ENCODE data around the gene TRMU. TPM values are rescaled to one million over a fixed set of nuclear protein-coding genes. Genes with fewer than 3 reads are reported as not detected.

Gene TRMU
- total and polyA plus RNA-seq, 2 of the 8 experiments (the other 6 are each of a cell fraction or from before 2014, with no cell fraction given), result 43.4 to 70.6 TPM

DNA sequence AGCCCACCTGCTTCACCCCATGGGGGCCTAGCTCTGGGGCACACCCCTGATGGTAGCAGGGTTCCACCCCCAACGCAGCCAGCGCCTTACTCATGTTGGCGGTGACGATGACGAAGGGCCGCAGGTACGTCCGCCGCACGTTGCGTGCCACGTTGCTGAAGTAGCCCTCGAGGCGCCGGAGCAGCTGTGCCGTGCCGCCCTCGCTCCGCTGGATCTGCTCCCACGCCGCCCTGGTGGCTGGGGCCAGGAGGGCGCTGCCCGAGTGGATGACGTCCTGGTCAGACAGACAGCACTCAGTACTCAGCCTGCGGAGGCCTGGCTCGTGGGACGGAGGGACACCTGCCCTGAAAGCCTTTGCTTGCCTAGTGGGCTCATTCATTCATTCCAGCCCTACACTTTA lies 50.8 kb downstream of the TRMU start:
- no peaks in the 10 kb centered on the region for H3K9me3 ChIP-seq (ENCODE audit: insufficient read depth in 2 of 2, low read depth in 1 of 2, low read length in 1 of 2)
- no peak overlapping the region for H2AFZ ChIP-seq (ENCODE audit: low read length)
- H2BK5ac ChIP-seq (ENCODE audit: low read depth, low read length), result no peak overlapping the region
- no peaks in the 10 kb centered on the region for H3K79me1 ChIP-seq (ENCODE audit: low read depth, low read length)
- H3K4ac ChIP-seq (replicated peaks; ENCODE audit: insufficient read length, low read depth, low read length), result no peak overlapping the region
- H3K23ac ChIP-seq (ENCODE audit: insufficient read length), result no peak overlapping the region
- H3K23me2 ChIP-seq (ENCODE audit: low read depth, low read length), result no peaks in the 10 kb centered on the region
- H2AK5ac ChIP-seq (ENCODE audit: low read depth, low read length), result no peak overlapping the region
- DNase-seq (ENCODE audit: low read depth in 1 of 2, low spot score in 2 of 2) (no peak), FAIRE-seq (no peak)
- no peak overlapping the region for H4K8ac ChIP-seq (ENCODE audit: extremely low read depth, insufficient read depth, low read length)
- POLR2A ChIA-PET (ENCODE audit: partially characterized antibody), result no interaction called here
- H3K4me3 ChIP-seq (ENCODE audit: extremely low read depth in 1 of 4, insufficient read depth in 2 of 4, low read depth in 3 of 4, low read length in 4 of 4), result no peak overlapping the region
- H3K4me1 ChIP-seq (replicated peaks in 1 of 4; ENCODE audit: control insufficient read depth in 3 of 4, insufficient read depth in 4 of 4, low read length in 3 of 4), result peaks cover 0 to 2% (median under 1%) of the 10 kb centered on the region in 4 experiments; a peak in 2 of 7 replicates
- H2BK120ac ChIP-seq (replicated peaks; ENCODE audit: low read depth, low read length), result no peak overlapping the region
- H3K9ac ChIP-seq (replicated peaks in 1 of 4; ENCODE audit: extremely low read depth in 1 of 4, low read depth in 3 of 4, low read length in 3 of 4), result no peak overlapping the region
- H2BK20ac ChIP-seq (ENCODE audit: low read length), result no peak overlapping the region
- H3K56ac ChIP-seq (replicated peaks; ENCODE audit: insufficient read length, low read depth, low read length), result no peak overlapping the region
- no peak overlapping the region for H3K18ac ChIP-seq (ENCODE audit: extremely low read depth, low read length)
- 0 out of 8 replicates have a peak, but pooled peaks cover 0 to 2% (median 0%) of the 10 kb centered on the region in 4 experiments for H3K36me3 ChIP-seq (ENCODE audit: control insufficient read depth in 2 of 4, insufficient read depth in 4 of 4, low read length in 3 of 4)
- H4K20me1 ChIP-seq (replicated peaks in 1 of 2; ENCODE audit: control insufficient read depth in 1 of 2, insufficient read depth in 2 of 2, low read length in 2 of 2), result peaks cover 0 to 2% of the 10 kb centered on the region in 2 experiments
- no peak overlapping the region for H3K4me2 ChIP-seq (ENCODE audit: insufficient read depth in 1 of 2, low read depth in 2 of 2, low read length in 2 of 2)
- no peak overlapping the region for H4K91ac ChIP-seq (replicated peaks; ENCODE audit: insufficient read length, low read length)
- H2BK12ac ChIP-seq (ENCODE audit: low read depth, low read length), result no peak overlapping the region
- TF ChIP-seq RAD21 (IDR thresholded peaks at IDR 0.05 in 1 of 2, conservative IDR thresholded peaks at IDR 0.05 in 1 of 2; ENCODE audit: low read depth in 2 of 2, low read length in 2 of 2) (peak in 1 of 2 experiments; percentile 40; a peak in 2 of 4 replicates), CBX5 (IDR thresholded peaks at IDR 0.05; ENCODE audit: low read depth, low read length) (no peak), TBP (IDR thresholded peaks at IDR 0.05; ENCODE audit: low read depth, low read length) (no peak), CBX8 (IDR thresholded peaks at IDR 0.05; ENCODE audit: borderline replicate concordance, low read depth, low read length) (no peak), CTCF (IDR thresholded peaks at IDR 0.05; ENCODE audit: control extremely low read depth in 1 of 3, insufficient read depth in 1 of 3, low read depth in 1 of 3, low read length in 3 of 3) (peak; percentile 53 to 66 (median 60)), ASH2L (IDR thresholded peaks at IDR 0.05; ENCODE audit: low read length) (no peak), SP2 (IDR thresholded peaks at IDR 0.05; ENCODE audit: low read length) (no peak), GABPA (IDR thresholded peaks at IDR 0.05; ENCODE audit: borderline replicate concordance, insufficient read depth, low read length) (peak; percentile 68; the same call in 1 of the 2 replicates), TAF1 (IDR thresholded peaks at IDR 0.05; ENCODE audit: low read depth, low read length) (no peak), ZNF274 (IDR thresholded peaks at IDR 0.05; ENCODE audit: borderline replicate concordance, extremely low read depth, low read length) (no peak)
- H4K5ac ChIP-seq (ENCODE audit: insufficient read length, low read depth, low read length), result no peak overlapping the region
- CTCF ChIA-PET (ENCODE audit: partially characterized antibody), result interaction anchor here (0.6 to 1.7 kb wide), 3 partner anchors 11 to 96 kb away, joined by 3 to 5 read pairs (median 4); no protein-coding TSS in a partner anchor
- no peak overlapping the region for H3K27ac ChIP-seq (ENCODE audit: low read depth, low read length)
- 96% methylated on average over 18 of the region's 27 CpGs; no CpG with 5 or more reads in 1 of the 2 experiments for WGBS, 2 experiments (ENCODE audit: extremely low coverage in 1 of 2, insufficient coverage in 1 of 2, insufficient read length in 1 of 2, insufficient replicate concordance in 2 of 2, low coverage in 1 of 2, low lambda C conversion rate in 2 of 2, missing lambda C conversion rate in 1 of 2)
- no peak overlapping the region for H3K14ac ChIP-seq (ENCODE audit: insufficient read length)
- no peak overlapping the region for H2BK15ac ChIP-seq (ENCODE audit: low read length)
- H3K27me3 ChIP-seq (replicated peaks in 1 of 4; ENCODE audit: control insufficient read depth in 3 of 4, extremely low read depth in 1 of 4, insufficient read depth in 3 of 4, low read length in 3 of 4), result no peaks in the 10 kb centered on the region
- H3K79me2 ChIP-seq (ENCODE audit: control insufficient read depth in 1 of 2, insufficient read depth in 2 of 2, low read length in 2 of 2), result no peaks in the 10 kb centered on the region
